Duodenal mucosa (tissue), 2 donors: ENCODE data around the gene SPSB4.

Experiments used
- H3K27ac ChIP-seq: one replicate; pipeline ENCODE4 v1.7.0; 2013; ENCODE audit warnings: low read depth, low read length
- H3K27me3 ChIP-seq, 2 donors: one replicate each; pipeline ENCODE4 v1.7.0; 2013; ENCODE audit warnings: low read length in 2 of 2, control low read depth in 1 of 2; ENCODE audit not compliant: insufficient read depth in 2 of 2, control insufficient read depth in 1 of 2
- H3K36me3 ChIP-seq, 2 donors: one replicate each; pipeline ENCODE4 v1.7.0; 2013; ENCODE audit warnings: low read length in 2 of 2, control low read depth in 1 of 2; ENCODE audit not compliant: insufficient read depth in 2 of 2, control insufficient read depth in 1 of 2
- H3K4me1 ChIP-seq, 2 donors: one replicate each; pipeline ENCODE4 v1.7.0; 2013; ENCODE audit warnings: low read length in 2 of 2, control low read depth in 1 of 2; ENCODE audit not compliant: insufficient read depth in 2 of 2, control insufficient read depth in 1 of 2
- H3K4me3 ChIP-seq, 2 donors: one replicate each; pipeline ENCODE4 v1.7.0; 2013; ENCODE audit warnings: low read length in 2 of 2, low read depth in 1 of 2
- H3K9ac ChIP-seq, 2 donors: one replicate each; pipeline ENCODE4 v1.7.0; 2013; ENCODE audit warnings: low read length in 2 of 2, low read depth in 1 of 2
- H3K9me3 ChIP-seq, 2 donors: one replicate each; pipeline ENCODE4 v1.7.0; 2013; ENCODE audit warnings: low read length in 2 of 2, control low read depth in 1 of 2; ENCODE audit not compliant: control insufficient read depth in 1 of 2

The SPSB4 gene

DNA sequence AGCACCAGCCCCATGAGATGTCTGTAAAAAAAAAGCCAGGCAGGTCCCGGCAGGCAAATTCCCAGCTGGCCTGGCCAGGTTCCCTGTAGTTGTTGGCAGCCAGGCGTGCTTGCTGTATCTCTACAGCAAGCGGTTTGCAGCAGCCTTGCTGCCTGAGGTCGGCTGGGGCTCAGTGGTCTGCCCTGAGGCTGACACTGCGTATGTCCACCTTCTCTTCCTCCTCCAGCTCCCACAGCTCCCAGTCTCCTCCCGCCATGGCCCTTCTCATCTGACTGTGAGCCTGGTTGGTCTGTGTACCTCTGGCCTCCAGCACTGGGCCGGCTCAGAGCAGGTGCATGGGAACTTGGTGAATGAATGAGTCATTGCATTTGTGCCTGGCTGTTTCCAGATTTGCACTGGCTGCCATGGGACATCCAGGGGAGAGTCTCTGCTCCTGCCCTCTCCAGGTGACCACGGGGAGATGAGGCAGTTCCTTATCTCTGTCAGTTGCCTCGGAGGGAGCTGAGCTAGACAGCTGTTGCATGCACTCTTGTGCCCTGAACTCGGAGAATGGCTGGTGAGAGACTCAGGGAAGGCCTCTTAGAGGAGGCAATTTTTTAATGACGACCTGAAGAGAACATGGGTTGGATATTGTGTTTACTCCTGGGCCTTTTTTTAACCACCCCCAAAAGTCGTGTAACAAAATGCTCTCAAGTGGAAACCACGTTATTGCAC lies 43.0 kb downstream of the SPSB4 start:
- Histone ChIP-seq H3K4me3 (no peak overlapping the region), H3K27ac (no peak overlapping the region), H3K9ac (no peak overlapping the region), H3K9me3 (no peaks in the 10 kb centered on the region), H3K27me3 (no peaks in the 10 kb centered on the region), H3K4me1 (no peaks in the 10 kb centered on the region), H3K36me3 (no peaks in the 10 kb centered on the region)

DNA sequence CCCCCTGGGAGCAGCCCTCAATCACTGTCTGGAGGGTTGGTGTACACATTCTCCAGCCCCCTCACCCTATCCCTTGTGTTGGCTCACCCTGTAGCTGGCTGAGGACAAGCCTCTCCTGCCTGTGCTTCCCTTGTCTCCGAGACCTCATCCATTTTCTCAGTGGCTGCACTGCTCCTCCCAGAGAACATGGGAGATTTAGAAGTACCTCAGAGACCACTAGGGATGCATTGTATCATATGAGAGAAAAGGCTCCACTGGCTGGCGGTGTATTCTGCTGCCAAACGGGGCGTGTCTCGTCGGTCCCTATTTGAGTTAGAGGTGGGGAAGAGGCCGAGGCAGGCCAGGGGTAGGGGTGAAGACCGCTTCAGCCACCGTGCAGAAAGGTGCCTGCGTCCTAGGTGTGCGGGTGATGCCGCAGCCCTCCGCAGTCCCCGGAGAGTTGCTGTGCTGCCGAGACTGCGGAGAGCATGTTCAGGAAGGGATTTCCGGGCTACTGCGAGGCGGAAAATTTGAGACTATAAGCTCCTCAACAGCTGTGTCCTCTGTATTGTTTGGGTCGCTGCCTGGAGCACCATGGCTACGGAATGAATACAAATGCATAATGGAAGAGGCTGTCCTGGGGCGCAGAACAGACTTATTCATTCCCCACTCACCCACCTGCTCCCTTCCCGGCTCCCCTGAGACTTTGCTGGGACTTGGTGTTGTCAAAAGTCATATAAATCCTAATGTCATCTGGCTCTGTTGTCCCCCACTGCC lies 43.8 kb downstream of the SPSB4 start:
- H3K27ac ChIP-seq, result no peak overlapping the region
- H3K9me3 ChIP-seq, result no peaks in the 10 kb centered on the region
- no peak overlapping the region for H3K4me3 ChIP-seq
- no peaks in the 10 kb centered on the region for H3K27me3 ChIP-seq
- no peak overlapping the region for H3K9ac ChIP-seq
- H3K36me3 ChIP-seq, result no peaks in the 10 kb centered on the region
- no peaks in the 10 kb centered on the region for H3K4me1 ChIP-seq

DNA sequence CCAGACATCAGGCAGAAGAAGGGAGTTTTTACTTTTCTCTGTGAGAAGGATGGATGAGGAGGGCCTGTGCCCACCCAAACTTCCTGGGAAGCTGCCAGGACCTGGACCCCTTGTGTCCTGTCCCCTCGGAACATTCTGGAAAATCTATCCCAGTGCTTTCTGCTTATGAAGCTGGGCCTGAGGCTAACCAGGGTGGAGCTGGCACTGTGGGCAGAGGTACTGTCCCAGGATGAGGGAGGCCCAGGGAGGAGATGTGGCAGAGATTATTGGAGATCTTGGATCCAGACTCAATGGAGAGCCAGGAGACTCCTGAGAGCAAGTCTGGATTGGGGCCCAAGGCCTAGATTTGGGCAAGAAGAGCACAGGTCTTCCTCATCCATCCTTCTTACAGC lies 44.4 kb downstream of the SPSB4 start:
- H3K27ac ChIP-seq, result no peak overlapping the region
- no peaks in the 10 kb centered on the region for H3K27me3 ChIP-seq
- H3K9me3 ChIP-seq, result no peaks in the 10 kb centered on the region
- no peaks in the 10 kb centered on the region for H3K36me3 ChIP-seq
- H3K4me1 ChIP-seq, result no peaks in the 10 kb centered on the region
- no peak overlapping the region for H3K9ac ChIP-seq
- H3K4me3 ChIP-seq, result no peak overlapping the region

DNA sequence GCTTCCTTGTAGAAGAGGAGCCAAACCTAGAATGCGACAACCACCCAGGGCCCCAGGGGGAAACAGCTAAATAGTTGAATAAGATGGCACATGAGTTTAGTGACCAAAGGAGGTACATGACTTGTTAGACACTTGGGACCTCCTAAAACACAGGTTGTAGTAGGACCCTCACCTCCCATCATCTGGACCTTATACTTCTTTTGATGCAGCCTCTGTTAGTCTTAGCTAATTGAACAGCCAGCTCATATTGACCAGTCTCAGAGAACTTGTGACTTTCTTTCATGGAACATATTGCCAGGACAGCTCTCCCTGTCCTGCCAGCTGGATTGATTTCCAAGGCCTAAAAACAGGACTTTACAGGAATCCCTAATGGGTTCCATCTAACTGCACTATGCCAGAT lies 45.0 kb downstream of the SPSB4 start:
- no peak overlapping the region for H3K4me3 ChIP-seq
- H3K27me3 ChIP-seq, result no peaks in the 10 kb centered on the region
- H3K27ac ChIP-seq, result no peak overlapping the region
- no peaks in the 10 kb centered on the region for H3K36me3 ChIP-seq
- H3K4me1 ChIP-seq, result no peaks in the 10 kb centered on the region
- no peak overlapping the region for H3K9ac ChIP-seq
- H3K9me3 ChIP-seq, result no peaks in the 10 kb centered on the region

DNA sequence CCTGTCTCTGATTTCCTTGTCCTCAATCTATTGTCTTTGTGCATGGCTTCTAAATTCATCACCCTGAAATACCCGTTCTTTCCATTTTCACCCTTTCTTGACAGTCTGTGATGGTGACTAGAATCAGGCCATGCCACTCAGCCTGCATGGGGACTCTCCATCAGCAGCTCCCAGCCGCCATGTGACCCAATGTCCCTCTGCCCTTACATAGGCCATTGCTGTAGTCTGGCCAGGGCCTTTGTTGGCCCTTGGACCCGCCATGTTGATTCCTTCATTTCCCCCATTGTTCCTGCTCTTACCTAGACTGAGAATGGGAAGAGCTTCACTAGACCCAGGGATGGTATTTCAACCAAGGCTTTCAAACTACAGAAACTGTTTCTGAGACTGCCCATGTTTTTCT lies 45.8 kb downstream of the SPSB4 start:
- H3K9ac ChIP-seq, result no peak overlapping the region
- no peaks in the 10 kb centered on the region for H3K9me3 ChIP-seq
- H3K36me3 ChIP-seq, result no peaks in the 10 kb centered on the region
- H3K4me1 ChIP-seq, result no peaks in the 10 kb centered on the region
- H3K4me3 ChIP-seq, result no peak overlapping the region
- no peaks in the 10 kb centered on the region for H3K27me3 ChIP-seq
- no peak overlapping the region for H3K27ac ChIP-seq

DNA sequence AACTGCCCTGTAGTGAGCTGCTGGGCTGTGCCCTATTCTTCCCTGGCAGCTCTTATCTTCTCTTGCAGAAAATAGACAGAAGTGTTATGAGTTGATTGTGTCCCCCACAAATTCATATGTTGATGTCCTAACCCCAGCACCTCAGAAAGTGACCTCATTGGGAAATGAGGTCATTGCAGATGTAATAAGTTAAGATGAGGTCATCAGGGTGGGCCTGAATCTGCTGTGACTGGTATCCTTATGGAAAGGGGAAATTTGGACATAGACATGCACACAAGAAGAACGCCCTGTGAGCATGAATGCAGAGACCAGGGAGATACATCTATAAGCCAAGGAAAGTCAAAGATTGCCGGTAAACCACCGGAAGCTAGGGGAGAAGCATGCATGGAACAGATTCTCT lies 49.0 kb downstream of the SPSB4 start:
- H3K27me3 ChIP-seq, result no peaks in the 10 kb centered on the region
- H3K9me3 ChIP-seq, result no peaks in the 10 kb centered on the region
- H3K4me1 ChIP-seq, result no peaks in the 10 kb centered on the region
- no peaks in the 10 kb centered on the region for H3K36me3 ChIP-seq
- no peak overlapping the region for H3K9ac ChIP-seq
- no peak overlapping the region for H3K27ac ChIP-seq
- no peak overlapping the region for H3K4me3 ChIP-seq

DNA sequence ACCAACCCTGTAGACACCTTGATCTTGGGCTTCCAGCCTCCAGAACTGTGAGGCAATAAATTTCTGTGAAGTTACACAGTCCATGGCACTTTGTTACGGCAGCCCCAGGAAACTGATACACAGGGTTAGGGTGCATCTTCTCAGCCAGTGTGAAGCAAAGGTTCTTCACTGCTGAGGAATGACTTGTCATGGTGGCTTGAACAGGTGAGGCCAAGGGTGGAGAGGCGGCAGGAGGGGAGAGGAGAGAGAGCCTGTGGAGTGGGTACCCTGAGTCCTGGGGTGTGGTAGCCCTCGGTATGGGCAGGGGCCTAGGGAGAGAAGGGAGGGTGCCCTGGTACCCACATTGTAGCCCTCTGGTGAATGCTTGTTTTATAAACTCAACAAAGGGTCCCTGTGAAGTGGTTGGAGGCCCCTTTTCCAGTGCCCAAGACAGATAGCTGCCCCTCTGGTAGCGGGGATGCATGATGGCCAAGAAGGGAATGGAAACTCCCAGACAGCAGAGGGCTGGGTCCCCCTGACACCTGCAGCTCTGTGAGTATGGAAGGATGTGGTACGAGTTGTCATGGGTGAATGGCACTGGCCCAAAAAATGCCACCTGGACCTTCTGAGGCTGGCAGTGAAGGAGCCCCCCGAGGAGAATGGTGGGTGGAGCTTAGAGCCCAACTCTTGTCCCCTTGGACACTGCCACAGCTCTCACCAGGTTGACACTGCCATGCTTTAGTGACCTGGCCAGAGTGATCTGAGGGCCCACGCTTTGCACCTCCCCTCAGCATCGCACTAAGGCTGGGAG lies 49.6 kb downstream of the SPSB4 start:
- Histone ChIP-seq H3K9ac (no peak overlapping the region), H3K36me3 (no peaks in the 10 kb centered on the region), H3K27ac (no peak overlapping the region), H3K27me3 (no peaks in the 10 kb centered on the region), H3K4me3 (no peak overlapping the region), H3K4me1 (no peaks in the 10 kb centered on the region), H3K9me3 (no peaks in the 10 kb centered on the region)

DNA sequence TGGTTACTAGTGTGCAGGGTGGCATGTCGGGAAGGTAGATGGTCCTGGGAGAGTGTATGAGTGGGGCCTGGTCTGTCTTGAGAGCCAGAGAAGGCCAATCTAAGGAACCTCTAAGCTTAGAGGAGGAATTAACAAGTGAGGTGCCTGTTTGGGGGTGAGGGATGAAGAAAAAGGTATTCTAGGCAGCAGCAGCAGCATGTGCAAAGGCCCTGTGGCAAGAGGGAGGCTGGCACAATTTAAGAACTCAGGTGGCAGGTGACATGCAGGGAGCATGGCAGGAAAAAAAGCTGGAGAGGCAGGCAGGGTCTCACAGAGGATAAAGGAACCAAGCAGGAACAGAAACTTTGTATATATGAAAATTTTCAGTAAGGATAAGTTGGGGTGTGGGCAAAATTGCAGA lies 51.2 kb downstream of the SPSB4 start:
- Histone ChIP-seq H3K27me3 (no peaks in the 10 kb centered on the region), H3K27ac (no peak overlapping the region), H3K9ac (no peak overlapping the region), H3K4me1 (no peaks in the 10 kb centered on the region), H3K9me3 (no peaks in the 10 kb centered on the region), H3K36me3 (no peaks in the 10 kb centered on the region), H3K4me3 (no peak overlapping the region)

DNA sequence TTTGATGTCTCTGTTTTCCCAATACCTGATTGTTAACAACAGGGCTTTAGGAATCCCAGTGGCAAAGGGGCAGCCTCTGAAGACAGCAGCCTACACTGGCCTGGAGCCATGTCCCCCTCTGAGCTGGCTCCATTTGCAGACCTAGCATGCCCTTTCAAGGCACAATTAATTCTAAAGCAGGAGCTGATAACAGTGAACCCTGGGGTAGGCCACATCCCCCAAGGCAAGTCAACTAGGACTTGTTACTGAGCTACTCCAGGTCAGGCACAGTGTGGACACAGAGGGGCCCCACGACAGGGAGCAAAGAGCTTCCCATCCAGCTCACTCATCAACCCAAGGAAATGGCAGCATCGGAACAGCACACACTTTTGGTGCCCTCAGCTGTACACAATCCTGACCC lies 51.9 kb downstream of the SPSB4 start:
- Histone ChIP-seq H3K9ac (no peak overlapping the region), H3K27ac (no peak overlapping the region), H3K36me3 (no peaks in the 10 kb centered on the region), H3K27me3 (no peaks in the 10 kb centered on the region), H3K9me3 (no peaks in the 10 kb centered on the region), H3K4me3 (no peak overlapping the region), H3K4me1 (no peaks in the 10 kb centered on the region)

DNA sequence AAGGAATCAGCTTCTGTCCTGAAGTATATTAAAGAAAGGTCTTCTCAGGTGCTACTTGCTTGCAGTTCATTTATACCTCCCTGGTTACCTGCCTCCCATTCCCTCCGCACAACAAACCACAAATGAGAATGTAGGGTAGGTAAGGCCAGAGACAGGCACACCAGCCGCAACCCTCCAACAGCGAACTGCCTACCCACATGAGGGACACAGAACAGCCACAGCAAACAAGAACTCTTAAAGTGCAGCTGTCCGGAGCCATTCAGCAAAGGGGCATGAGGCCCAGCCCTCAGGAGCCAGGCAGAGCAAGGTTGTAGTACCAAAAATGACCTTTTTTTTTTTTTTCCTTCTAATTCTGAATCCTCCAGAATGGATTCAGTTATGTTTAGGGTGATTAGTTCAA lies 52.4 kb downstream of the SPSB4 start:
- no peak overlapping the region for H3K9ac ChIP-seq

More for the DNA sequence above, 52.4 kb downstream of the SPSB4 start:
- Histone ChIP-seq H3K27me3 (no peaks in the 10 kb centered on the region), H3K4me1 (no peaks in the 10 kb centered on the region), H3K27ac (no peak overlapping the region), H3K36me3 (no peaks in the 10 kb centered on the region), H3K9me3 (no peaks in the 10 kb centered on the region), H3K4me3 (no peak overlapping the region)
